C4-2B (cell line): ENCODE results near the gene FHOD3.

Experiments
- H3K27ac ChIP-seq: fragments of 450-650 bp; 2 replicates; pipeline ENCODE4 v1.5.1; 2017
- CTCF ChIP-seq: fragments of 450-650 bp; conservative IDR thresholded peaks from 2 replicates; pipeline ENCODE4 v1.5.1; 2017; ENCODE audit warnings: mild to moderate bottlenecking
- ZFX ChIP-seq: fragments of 450-650 bp; IDR thresholded peaks from 2 replicates; pipeline ENCODE4 v1.6.1; 2017

The FHOD3 gene

DNA sequence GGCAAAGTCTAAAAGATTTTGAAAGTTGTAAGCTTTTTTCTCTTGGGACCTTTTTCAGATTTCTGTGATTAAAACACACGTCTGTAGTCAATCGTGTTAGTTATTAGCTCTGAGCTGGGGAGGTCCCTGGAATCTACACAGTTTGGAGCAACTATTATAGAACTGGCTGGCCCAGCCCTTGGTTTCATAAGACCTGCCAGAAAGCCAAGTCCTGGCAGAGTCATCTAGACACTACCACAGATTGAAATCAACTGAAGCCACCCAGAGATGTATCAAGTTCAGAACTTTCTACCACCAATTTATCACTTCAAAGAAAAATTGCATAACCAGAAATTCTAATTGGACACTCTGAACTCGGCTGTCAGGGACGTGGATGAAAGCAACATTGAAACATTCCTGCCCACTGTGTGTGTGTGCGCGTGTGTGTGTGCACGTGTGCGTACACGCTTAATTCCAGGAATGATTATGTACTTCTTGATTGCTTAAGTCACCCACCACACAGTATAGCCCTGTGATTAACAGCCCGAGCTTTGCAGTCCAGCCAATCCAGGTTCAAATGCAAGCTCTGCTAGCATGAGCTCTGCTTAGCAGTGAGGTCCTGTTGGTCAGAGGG is 405.0 kb downstream of the FHOD3 start:
- TF ChIP-seq ZFX (no peak), CTCF (no peak)
- H3K27ac ChIP-seq, result no peak overlapping the region

GRCh38 chr18:36704156-36704555 is 406.6 kb downstream of the FHOD3 start:
- TF ChIP-seq CTCF (no peak), ZFX (no peak)

DNA sequence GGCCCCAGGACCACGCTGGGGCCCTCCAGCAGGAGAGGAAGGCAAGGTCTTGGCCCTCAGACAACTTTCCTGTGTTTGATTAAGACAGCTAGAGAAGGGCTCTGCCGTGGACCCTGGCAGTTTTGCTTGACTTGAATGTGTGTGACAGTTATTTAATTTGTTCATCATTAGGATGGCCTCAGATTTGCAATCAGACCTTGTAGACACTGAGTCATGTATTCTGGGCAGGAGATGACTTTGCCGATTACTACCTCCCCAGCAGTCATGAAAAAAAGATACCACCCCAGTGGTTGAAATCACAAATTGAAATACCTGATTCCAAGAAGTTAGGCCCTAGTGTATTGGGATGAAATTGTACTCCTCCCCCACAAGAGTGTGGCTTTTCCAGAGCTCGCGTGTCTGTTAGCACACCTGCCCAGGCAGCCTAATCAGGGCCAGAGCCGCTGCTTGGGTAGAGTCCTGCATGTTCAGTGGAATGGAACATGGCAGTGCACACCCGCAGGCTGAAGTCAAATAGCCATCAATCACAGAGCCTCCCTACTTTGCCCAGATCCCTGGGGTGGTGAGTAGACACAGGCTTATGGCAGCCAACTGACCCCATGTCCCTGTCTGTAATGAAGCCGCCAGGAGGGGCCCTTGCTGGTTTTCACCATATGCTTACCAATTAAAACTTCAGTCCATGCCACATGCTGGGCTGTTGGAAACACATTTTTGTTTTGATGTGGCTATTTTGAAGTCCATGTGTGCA is 408.8 kb downstream of the FHOD3 start:
- no peak overlapping the region for H3K27ac ChIP-seq
- no peak for TF ChIP-seq ZFX
- no peak for TF ChIP-seq CTCF

More at GRCh38 chr18:36704156-36704555, 406.6 kb downstream of the FHOD3 start:
- H3K27ac ChIP-seq, result no peak overlapping the region

GRCh38 chr18:36708366-36708765 is 410.9 kb downstream of the FHOD3 start:
- TF ChIP-seq CTCF (no peak), ZFX (no peak)
- H3K27ac ChIP-seq, result no peak overlapping the region

- H3K27ac ChIP-seq, result no peak overlapping the region
- TF ChIP-seq CTCF, result no peak
- TF ChIP-seq ZFX, result no peak
Observed at GRCh38 chr18:36709315-36709714, 411.8 kb downstream of the FHOD3 start.

- no peak for TF ChIP-seq CTCF
- no peak for TF ChIP-seq ZFX
- H3K27ac ChIP-seq, result no peak overlapping the region
Observed at GRCh38 chr18:36711014-36711725, 413.7 kb downstream of the FHOD3 start.

DNA sequence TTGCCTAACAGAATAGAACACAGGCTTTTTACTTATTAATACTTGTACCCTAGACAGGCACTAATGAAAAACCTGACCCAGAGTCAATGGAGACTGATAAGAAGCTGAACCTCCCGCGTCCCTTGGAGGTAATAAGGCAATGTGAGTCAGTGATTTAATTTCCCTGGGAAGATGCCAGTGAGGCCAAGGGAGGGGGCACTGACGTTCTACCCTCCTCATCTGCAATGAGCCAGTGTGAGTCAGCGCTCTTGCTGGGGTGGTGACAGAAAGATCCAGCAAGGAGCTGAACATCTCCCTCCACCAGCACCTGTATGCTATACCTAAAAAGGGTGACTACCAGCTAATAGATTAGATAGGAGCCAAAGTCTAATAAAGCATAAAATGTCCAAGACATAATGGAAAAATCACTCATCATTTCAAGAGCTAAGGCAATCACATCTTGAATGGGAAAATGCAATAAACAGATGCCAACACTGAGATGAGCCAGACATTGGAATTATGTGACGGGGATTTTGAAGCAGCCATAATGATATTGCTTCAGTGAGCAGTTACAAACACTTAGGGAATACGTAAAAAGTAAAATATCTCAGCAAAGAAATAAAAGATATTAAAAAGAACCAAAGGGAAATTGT is 414.4 kb downstream of the FHOD3 start:
- TF ChIP-seq ZFX (no peak), CTCF (no peak)

More for the DNA sequence above, 414.4 kb downstream of the FHOD3 start:
- no peak overlapping the region for H3K27ac ChIP-seq
